Measurements from ENCODE around the gene TVP23A. TPM values are rescaled to one million over a fixed set of nuclear protein-coding genes. Genes with fewer than 3 reads are reported as not detected.

Gene TVP23A
- total and polyA plus RNA-seq, 8 donors: 0.47 to 8.4 (median 6.7) TPM

GRCh38 chr16:10761373-10761772, 57.2 kb downstream of the TVP23A start:
- intact Hi-C loops (cut with DNase I): loop anchor here in 1 of 2 donors (10.0 kb wide), 1 partner anchor 153 kb away; no protein-coding TSS in a partner anchor

GRCh38 chr16:10760858-10761257, 57.7 kb downstream of the TVP23A start:
- Histone ChIP-seq H3K4me1 (peaks cover 0 to 8% of the 10 kb centered on the region in 2 donors), H3K27me3 (no peaks in the 10 kb centered on the region), H3K36me3 (peaks cover 0 to 96% of the 10 kb centered on the region in 2 donors), H3K27ac (no peak overlapping the region), H3K4me3 (no peak overlapping the region), H3K9me3 (no peaks in the 10 kb centered on the region)
- DNase-seq (no peak), ATAC-seq (no peak)
- TF ChIP-seq CTCF (IDR thresholded peaks at IDR 0.05): no peak
- intact Hi-C loops (cut with DNase I): loop anchor here in 1 of 2 donors (10.0 kb wide), 1 partner anchor 154 kb away; no protein-coding TSS in a partner anchor

More at GRCh38 chr16:10761373-10761772, 57.2 kb downstream of the TVP23A start:
- peaks cover 0 to 11% of the 10 kb centered on the region in 2 donors for H3K4me1 ChIP-seq
- no peaks in the 10 kb centered on the region for H3K9me3 ChIP-seq
- no peaks in the 10 kb centered on the region for H3K27me3 ChIP-seq
- ATAC-seq (no peak), DNase-seq (no peak)
- H3K27ac ChIP-seq: no peak overlapping the region
- TF ChIP-seq CTCF (IDR thresholded peaks at IDR 0.05): no peak
- H3K4me3 ChIP-seq: no peak overlapping the region
- peaks cover 0 to 96% of the 10 kb centered on the region in 2 donors for H3K36me3 ChIP-seq

- no peaks in the 10 kb centered on the region for H3K9me3 ChIP-seq
- H3K4me3 ChIP-seq: no peak overlapping the region
- peaks cover 0 to 87% of the 10 kb centered on the region in 2 donors for H3K36me3 ChIP-seq
- TF ChIP-seq CTCF (IDR thresholded peaks at IDR 0.05): no peak
- H3K4me1 ChIP-seq: peaks cover 0 to 20% of the 10 kb centered on the region in 2 donors
- H3K27me3 ChIP-seq: no peaks in the 10 kb centered on the region
- DNase-seq (no peak), ATAC-seq (no peak)
- intact Hi-C loops (cut with DNase I): no loop called here
- H3K27ac ChIP-seq: no peak overlapping the region
These were observed 62.0 kb downstream of the TVP23A start for GRCh38 chr16:10756574-10756973.

- DNase-seq: no peak
- Histone ChIP-seq H3K27ac (no peak overlapping the region), H3K4me1 (peaks cover 0 to 33% of the 10 kb centered on the region in 2 donors), H3K9me3 (no peaks in the 10 kb centered on the region), H3K4me3 (no peak overlapping the region), H3K36me3 (peaks cover 0 to 87% of the 10 kb centered on the region in 2 donors), H3K27me3 (no peaks in the 10 kb centered on the region)
- ATAC-seq: peak; percentile 24
- TF ChIP-seq CTCF (IDR thresholded peaks at IDR 0.05): no peak
- intact Hi-C loops (cut with DNase I): no loop called here
These were observed 63.7 kb downstream of the TVP23A start for GRCh38 chr16:10754941-10755340.

GRCh38 chr16:10753670-10754069, 64.9 kb downstream of the TVP23A start:
- ATAC-seq (no peak), DNase-seq (no peak)
- H3K27me3 ChIP-seq: no peaks in the 10 kb centered on the region
- no peak for TF ChIP-seq CTCF (IDR thresholded peaks at IDR 0.05)
- no peak overlapping the region for H3K4me3 ChIP-seq
- peak overlapping the region in 1 of 2 donors; percentile 37 for H3K27ac ChIP-seq
- peaks cover 0 to 83% of the 10 kb centered on the region in 2 donors for H3K36me3 ChIP-seq
- intact Hi-C loops (cut with DNase I): no loop called here
- H3K4me1 ChIP-seq: peaks cover 0 to 37% of the 10 kb centered on the region in 2 donors
- no peaks in the 10 kb centered on the region for H3K9me3 ChIP-seq

Data from left lung (tissue), 10 donors.